Esophagus squamous epithelium (tissue), 4 donors: ENCODE results near the gene CAPS.

Source experiments
- POLR2A ChIP-seq, 4 donors: fragments of 450-650 bp; IDR thresholded peaks; one replicate each; pipeline ENCODE4 v1.6.1; 2017; ENCODE audit warnings: antibody characterized with exemption in 4 of 4, mild to moderate bottlenecking in 4 of 4, moderate library complexity in 3 of 4
- TF ChIP-seq, protein P1 (sequence below), 6 experiments: fragments of 450-650 bp in 4 of 6; fragments of 200-600 bp in 2 of 6; sonication (generic) in 2 of 6; IDR thresholded peaks; one replicate each; pipeline ENCODE4 v1.5.1; 2016 to 2019; ENCODE audit warnings: antibody characterized with exemption in 6 of 6, mild to moderate bottlenecking in 4 of 6, moderate library complexity in 4 of 6

- TF ChIP-seq, protein P1, sequence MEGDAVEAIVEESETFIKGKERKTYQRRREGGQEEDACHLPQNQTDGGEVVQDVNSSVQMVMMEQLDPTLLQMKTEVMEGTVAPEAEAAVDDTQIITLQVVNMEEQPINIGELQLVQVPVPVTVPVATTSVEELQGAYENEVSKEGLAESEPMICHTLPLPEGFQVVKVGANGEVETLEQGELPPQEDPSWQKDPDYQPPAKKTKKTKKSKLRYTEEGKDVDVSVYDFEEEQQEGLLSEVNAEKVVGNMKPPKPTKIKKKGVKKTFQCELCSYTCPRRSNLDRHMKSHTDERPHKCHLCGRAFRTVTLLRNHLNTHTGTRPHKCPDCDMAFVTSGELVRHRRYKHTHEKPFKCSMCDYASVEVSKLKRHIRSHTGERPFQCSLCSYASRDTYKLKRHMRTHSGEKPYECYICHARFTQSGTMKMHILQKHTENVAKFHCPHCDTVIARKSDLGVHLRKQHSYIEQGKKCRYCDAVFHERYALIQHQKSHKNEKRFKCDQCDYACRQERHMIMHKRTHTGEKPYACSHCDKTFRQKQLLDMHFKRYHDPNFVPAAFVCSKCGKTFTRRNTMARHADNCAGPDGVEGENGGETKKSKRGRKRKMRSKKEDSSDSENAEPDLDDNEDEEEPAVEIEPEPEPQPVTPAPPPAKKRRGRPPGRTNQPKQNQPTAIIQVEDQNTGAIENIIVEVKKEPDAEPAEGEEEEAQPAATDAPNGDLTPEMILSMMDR (IDR thresholded peaks at IDR 0.05): no peak
- no peak for TF ChIP-seq POLR2A (IDR thresholded peaks at IDR 0.05)
Observed at GRCh38 chr19:5959260-5960004, 45.4 kb downstream of the CAPS start.
